ENCODE results near the gene WWP2.
A peak's percentile ranks its signal among the peaks of the same experiment; 100 is the strongest.

The WWP2 gene

DNA sequence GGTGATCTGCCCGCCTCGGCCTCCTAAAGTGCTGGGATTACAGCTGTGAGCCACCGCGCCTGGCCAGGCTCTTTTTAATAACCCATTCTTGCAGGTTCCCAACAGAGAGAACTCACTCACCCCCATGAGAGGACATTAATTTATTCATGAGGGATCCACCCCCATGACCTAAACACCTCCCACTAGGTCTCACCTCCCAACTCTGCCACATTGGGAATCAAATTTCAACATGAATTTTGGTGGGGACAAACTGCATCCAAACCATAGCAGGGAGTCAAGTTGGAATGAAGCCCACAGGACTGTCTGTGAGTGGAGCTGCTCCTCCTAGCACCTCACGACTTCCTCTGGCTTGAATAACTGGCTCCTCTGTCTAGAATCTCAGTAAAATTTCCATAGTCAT lies 85.5 kb downstream of the WWP2 start (continued):
- no peak for TF ChIP-seq OVOL3 (tag by site-specific recombination; IDR thresholded peaks at IDR 0.05)
- TF ChIP-seq, protein P1, sequence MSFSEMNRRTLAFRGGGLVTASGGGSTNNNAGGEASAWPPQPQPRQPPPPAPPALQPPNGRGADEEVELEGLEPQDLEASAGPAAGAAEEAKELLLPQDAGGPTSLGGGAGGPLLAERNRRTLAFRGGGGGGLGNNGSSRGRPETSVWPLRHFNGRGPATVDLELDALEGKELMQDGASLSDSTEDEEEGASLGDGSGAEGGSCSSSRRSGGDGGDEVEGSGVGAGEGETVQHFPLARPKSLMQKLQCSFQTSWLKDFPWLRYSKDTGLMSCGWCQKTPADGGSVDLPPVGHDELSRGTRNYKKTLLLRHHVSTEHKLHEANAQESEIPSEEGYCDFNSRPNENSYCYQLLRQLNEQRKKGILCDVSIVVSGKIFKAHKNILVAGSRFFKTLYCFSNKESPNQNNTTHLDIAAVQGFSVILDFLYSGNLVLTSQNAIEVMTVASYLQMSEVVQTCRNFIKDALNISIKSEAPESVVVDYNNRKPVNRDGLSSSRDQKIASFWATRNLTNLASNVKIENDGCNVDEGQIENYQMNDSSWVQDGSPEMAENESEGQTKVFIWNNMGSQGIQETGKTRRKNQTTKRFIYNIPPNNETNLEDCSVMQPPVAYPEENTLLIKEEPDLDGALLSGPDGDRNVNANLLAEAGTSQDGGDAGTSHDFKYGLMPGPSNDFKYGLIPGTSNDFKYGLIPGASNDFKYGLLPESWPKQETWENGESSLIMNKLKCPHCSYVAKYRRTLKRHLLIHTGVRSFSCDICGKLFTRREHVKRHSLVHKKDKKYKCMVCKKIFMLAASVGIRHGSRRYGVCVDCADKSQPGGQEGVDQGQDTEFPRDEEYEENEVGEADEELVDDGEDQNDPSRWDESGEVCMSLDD (tag by site-specific recombination; IDR thresholded peaks at IDR 0.05) = no peak
- TF ChIP-seq ZNF514 (tag by site-specific recombination; IDR thresholded peaks at IDR 0.05) = no peak
- TF ChIP-seq, protein P2, sequence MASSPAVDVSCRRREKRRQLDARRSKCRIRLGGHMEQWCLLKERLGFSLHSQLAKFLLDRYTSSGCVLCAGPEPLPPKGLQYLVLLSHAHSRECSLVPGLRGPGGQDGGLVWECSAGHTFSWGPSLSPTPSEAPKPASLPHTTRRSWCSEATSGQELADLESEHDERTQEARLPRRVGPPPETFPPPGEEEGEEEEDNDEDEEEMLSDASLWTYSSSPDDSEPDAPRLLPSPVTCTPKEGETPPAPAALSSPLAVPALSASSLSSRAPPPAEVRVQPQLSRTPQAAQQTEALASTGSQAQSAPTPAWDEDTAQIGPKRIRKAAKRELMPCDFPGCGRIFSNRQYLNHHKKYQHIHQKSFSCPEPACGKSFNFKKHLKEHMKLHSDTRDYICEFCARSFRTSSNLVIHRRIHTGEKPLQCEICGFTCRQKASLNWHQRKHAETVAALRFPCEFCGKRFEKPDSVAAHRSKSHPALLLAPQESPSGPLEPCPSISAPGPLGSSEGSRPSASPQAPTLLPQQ (tag by site-specific recombination; IDR thresholded peaks at IDR 0.05) = no peak
- TF ChIP-seq, protein P3, sequence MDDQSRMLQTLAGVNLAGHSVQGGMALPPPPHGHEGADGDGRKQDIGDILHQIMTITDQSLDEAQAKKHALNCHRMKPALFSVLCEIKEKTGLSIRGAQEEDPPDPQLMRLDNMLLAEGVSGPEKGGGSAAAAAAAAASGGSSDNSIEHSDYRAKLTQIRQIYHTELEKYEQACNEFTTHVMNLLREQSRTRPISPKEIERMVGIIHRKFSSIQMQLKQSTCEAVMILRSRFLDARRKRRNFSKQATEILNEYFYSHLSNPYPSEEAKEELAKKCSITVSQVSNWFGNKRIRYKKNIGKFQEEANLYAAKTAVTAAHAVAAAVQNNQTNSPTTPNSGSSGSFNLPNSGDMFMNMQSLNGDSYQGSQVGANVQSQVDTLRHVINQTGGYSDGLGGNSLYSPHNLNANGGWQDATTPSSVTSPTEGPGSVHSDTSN (CRISPR knock-in tag; IDR thresholded peaks at IDR 0.05) = no peak
- TF ChIP-seq ZNF157 (tag by site-specific recombination; IDR thresholded peaks at IDR 0.05) = no peak
- no peak for TF ChIP-seq ZNF19 (tag by site-specific recombination; IDR thresholded peaks at IDR 0.05; ENCODE audit: low read depth)
- TF ChIP-seq ZNF610 (tag by site-specific recombination; IDR thresholded peaks at IDR 0.05; ENCODE audit: borderline replicate concordance) = no peak
- TF ChIP-seq SP7 (tag by site-specific recombination; IDR thresholded peaks at IDR 0.05) = 0 out of 2 replicates have a peak, but pooled peaks have one; percentile 17
- no peak for TF ChIP-seq ZNF391 (tag by site-specific recombination; IDR thresholded peaks at IDR 0.05; ENCODE audit: borderline replicate concordance, low read depth)
- TF ChIP-seq ZIC2 (tag by site-specific recombination; IDR thresholded peaks at IDR 0.05) = peak; percentile 9; the same call in 1 of the 2 replicates
- TF ChIP-seq ZNF221 (tag by site-specific recombination; IDR thresholded peaks at IDR 0.05; ENCODE audit: borderline replicate concordance) = no peak
- no peak for TF ChIP-seq ZNF664 (tag by site-specific recombination; IDR thresholded peaks at IDR 0.05)
- TF ChIP-seq, protein P4, sequence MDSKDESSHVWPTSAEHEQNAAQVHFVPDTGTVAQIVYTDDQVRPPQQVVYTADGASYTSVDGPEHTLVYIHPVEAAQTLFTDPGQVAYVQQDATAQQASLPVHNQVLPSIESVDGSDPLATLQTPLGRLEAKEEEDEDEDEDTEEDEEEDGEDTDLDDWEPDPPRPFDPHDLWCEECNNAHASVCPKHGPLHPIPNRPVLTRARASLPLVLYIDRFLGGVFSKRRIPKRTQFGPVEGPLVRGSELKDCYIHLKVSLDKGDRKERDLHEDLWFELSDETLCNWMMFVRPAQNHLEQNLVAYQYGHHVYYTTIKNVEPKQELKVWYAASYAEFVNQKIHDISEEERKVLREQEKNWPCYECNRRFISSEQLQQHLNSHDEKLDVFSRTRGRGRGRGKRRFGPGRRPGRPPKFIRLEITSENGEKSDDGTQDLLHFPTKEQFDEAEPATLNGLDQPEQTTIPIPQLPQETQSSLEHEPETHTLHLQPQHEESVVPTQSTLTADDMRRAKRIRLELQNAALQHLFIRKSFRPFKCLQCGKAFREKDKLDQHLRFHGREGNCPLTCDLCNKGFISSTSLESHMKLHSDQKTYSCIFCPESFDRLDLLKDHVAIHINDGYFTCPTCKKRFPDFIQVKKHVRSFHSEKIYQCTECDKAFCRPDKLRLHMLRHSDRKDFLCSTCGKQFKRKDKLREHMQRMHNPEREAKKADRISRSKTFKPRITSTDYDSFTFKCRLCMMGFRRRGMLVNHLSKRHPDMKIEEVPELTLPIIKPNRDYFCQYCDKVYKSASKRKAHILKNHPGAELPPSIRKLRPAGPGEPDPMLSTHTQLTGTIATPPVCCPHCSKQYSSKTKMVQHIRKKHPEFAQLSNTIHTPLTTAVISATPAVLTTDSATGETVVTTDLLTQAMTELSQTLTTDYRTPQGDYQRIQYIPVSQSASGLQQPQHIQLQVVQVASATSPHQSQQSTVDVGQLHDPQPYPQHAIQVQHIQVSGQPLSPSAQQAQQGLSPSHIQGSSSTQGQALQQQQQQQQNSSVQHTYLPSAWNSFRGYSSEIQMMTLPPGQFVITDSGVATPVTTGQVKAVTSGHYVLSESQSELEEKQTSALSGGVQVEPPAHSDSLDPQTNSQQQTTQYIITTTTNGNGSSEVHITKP (tag by site-specific recombination; IDR thresholded peaks at IDR 0.05) = 0 out of 2 replicates have a peak, but pooled peaks have one; percentile 11
- TF ChIP-seq GLIS1 (tag by site-specific recombination; IDR thresholded peaks at IDR 0.05) = peak; percentile 55
- TF ChIP-seq, protein P5, sequence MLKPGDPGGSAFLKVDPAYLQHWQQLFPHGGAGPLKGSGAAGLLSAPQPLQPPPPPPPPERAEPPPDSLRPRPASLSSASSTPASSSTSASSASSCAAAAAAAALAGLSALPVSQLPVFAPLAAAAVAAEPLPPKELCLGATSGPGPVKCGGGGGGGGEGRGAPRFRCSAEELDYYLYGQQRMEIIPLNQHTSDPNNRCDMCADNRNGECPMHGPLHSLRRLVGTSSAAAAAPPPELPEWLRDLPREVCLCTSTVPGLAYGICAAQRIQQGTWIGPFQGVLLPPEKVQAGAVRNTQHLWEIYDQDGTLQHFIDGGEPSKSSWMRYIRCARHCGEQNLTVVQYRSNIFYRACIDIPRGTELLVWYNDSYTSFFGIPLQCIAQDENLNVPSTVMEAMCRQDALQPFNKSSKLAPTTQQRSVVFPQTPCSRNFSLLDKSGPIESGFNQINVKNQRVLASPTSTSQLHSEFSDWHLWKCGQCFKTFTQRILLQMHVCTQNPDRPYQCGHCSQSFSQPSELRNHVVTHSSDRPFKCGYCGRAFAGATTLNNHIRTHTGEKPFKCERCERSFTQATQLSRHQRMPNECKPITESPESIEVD (tag by site-specific recombination; IDR thresholded peaks at IDR 0.05) = no peak
- TF ChIP-seq ZNF707 (tag by site-specific recombination; IDR thresholded peaks at IDR 0.05) = no peak
- TF ChIP-seq ZNF324 (tag by site-specific recombination; IDR thresholded peaks at IDR 0.05) = no peak
- TF ChIP-seq, protein P6, sequence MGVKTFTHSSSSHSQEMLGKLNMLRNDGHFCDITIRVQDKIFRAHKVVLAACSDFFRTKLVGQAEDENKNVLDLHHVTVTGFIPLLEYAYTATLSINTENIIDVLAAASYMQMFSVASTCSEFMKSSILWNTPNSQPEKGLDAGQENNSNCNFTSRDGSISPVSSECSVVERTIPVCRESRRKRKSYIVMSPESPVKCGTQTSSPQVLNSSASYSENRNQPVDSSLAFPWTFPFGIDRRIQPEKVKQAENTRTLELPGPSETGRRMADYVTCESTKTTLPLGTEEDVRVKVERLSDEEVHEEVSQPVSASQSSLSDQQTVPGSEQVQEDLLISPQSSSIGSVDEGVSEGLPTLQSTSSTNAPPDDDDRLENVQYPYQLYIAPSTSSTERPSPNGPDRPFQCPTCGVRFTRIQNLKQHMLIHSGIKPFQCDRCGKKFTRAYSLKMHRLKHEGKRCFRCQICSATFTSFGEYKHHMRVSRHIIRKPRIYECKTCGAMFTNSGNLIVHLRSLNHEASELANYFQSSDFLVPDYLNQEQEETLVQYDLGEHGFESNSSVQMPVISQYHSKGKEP (tag by site-specific recombination; IDR thresholded peaks at IDR 0.05) = 0 out of 2 replicates have a peak, but pooled peaks have one; percentile 2

Measured in HEK293 (cell line).